ENCODE measurements around the gene C19orf73.
"Not testable (repeated sequence)": the region's sequence is repeated elsewhere in the genome, so short reads cannot be mapped to it uniquely, and the experiment has no call there.

C19orf73 gene

GRCh38 chr19:49127674-49128544 lies 9.0 kb upstream of the C19orf73 start:
- DNase-seq (ENCODE audit: low read depth, low spot score): peak; percentile 90
- peak overlapping the region; percentile 63 for H3K4me3 ChIP-seq (ENCODE audit: low read length)

- not testable (repeated sequence) for H3K4me3 ChIP-seq (ENCODE audit: low read length); DNase-seq (ENCODE audit: low read depth, low spot score)
Measured at GRCh38 chr19:49127225-49127624, 8.3 kb upstream of the C19orf73 start.

GRCh38 chr19:49126575-49126974 lies 7.6 kb upstream of the C19orf73 start:
- H3K4me3 ChIP-seq (ENCODE audit: low read length): no peak overlapping the region
- DNase-seq (ENCODE audit: low read depth, low spot score): no peak

- H3K4me3 ChIP-seq (ENCODE audit: low read length): no peak overlapping the region
Measured at GRCh38 chr19:49125025-49125731, 6.2 kb upstream of the C19orf73 start.

DNA sequence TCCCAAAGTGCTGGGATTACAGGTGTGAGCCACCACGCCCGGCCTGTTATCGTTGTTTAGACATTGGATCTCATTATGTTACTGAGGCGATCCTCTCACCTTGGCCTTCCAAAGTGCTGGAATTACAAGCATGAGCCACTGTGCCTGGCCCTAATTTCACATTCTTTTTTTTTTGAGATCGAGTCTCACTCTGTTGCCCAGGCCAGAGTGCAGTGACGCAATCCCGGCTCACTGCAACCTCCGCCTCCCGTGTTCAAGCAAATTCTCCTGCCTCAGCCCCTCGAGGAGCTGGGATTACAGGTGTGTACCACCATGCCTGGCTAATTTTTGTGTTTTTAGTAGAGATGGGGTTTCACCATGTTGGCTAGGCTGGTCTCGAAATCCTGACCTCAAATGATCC lies 4.3 kb upstream of the C19orf73 start:
- DNase-seq (ENCODE audit: low read depth, low spot score); H3K4me3 ChIP-seq (ENCODE audit: low read length): not testable (repeated sequence)

More at GRCh38 chr19:49125025-49125731, 6.2 kb upstream of the C19orf73 start:
- DNase-seq (ENCODE audit: low read depth, low spot score): no peak

DNA sequence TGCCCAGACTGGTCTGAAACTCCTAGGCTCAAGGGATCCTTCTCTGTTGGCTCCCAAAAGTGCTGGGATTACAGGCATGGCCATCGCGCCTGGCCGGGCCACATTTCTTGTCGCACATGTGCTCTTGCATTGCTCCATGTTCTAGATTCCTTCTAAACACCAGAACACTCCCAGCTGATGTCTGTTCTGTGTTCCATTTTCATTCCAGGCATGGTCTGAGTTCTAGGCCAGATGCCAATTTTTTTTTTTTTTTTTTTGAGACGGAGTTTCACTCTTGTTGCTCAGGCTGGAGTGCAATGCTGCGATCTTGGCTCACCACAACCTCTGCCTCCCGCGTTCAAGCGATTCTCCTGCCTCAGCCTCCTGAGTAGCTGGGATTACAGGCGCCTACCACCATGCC lies 2.9 kb upstream of the C19orf73 start:
- not testable (repeated sequence) for H3K4me3 ChIP-seq (ENCODE audit: low read length); DNase-seq (ENCODE audit: low read depth, low spot score)

DNA sequence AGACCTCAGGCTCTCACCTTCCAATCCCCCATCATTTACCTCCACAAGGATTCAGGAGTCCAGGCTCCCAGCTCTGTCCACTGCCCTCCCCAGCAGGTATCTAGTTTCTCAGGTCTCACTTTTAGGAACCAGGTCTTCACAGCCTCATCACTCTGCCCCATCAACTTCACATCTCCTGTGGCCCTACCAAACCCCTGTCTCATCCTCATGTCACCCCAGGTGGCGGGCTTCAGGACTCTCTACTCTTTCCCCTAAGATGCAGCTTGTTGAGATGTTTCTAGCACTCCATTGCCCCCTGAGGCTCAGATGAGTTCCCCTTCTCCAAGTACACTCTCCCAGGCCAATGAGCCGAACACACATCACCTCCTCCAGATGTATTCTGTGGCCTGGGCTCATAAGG lies 1.9 kb upstream of the C19orf73 start:
- no peak for DNase-seq (ENCODE audit: low read depth, low spot score)
- H3K4me3 ChIP-seq (ENCODE audit: low read length): no peak overlapping the region

DNA sequence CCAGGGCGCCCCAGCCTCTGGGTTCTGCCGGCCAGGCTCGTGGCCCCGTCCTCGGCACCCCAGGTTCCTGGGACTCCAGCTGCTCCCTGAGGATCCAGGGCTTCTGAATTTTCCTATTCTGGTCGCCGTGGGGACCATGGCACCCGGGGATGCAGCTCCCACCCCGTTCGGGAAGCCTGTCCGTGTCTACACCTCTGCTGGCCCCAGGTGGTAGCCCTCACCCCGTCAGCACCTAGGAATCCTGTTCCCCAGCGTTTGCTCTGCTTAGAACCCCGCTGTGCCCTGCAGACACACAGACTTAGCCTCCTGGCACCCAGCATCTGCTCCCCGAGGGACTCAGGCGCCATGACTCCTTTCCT lies 1.4 kb upstream of the C19orf73 start:
- DNase-seq (ENCODE audit: low read depth, low spot score): no peak
- no peak overlapping the region; the same call in 1 of the 2 replicates for H3K4me3 ChIP-seq (ENCODE audit: low read length)

DNA sequence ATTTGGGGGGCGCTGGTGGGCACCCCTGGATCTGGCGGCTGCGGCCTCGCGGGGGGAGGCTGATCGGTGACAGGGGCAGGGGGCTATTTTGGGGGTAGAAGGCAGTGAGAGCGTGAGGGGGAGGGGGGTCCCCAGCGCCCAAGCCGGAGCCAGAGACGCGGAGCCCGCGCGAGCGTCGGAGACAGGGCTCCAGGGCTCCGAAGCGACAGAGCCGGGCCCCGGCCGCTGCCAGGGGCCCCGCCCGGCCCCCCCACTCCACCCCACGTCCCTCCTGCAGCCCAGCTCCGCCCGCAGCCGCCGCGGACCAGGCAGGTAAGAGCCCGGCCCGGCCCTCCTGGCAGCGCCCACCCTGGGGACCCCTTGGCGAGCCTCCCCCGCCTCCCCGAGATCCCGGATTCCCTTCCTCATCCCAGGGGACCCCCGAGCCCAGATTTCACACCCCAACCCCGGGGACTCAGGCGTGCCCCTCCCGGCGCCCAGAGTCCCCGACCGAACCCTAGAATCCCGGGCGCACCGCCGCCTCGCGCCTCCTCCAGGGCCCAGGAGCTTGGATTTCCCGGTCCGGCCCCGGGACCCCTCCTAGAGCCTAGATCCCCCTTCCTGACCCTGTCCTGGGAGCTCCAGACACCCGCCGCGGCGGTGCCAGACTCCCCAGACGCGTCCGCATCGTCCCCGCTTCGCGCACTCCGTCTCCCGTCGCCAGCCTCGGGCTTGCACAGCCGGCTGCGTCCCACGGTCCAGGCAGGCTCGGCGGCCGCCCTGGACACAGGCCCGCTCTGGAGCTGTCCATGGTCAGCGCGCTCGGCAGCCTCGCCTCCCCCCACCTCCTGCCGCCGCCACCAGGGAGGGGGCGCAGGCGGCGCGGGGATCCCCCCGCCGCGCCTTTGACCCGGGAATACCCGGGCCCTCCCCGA lies 725 bp upstream of the C19orf73 start, which contains the start of gene PPFIA3:
Gene PPFIA3 (plus strand): TSS at position 134 of the 914 bp plus-strand sequence. CDS start 8,330 bp downstream, outside the sequence.
- H3K4me3 ChIP-seq (ENCODE audit: low read length): peak within 1 kb of the TSS; percentile 72
- no peak for DNase-seq (ENCODE audit: low read depth, low spot score)

GRCh38 chr19:49117677-49118564 lies 1.0 kb downstream of the C19orf73 start:
- no peak for DNase-seq (ENCODE audit: low read depth, low spot score)
- peak overlapping the region; percentile 72 for H3K4me3 ChIP-seq (ENCODE audit: low read length)

- no peak for DNase-seq (ENCODE audit: low read depth, low spot score)
- H3K4me3 ChIP-seq (ENCODE audit: low read length): no peak overlapping the region
Measured at GRCh38 chr19:49116544-49116943, 2.4 kb downstream of the C19orf73 start.

GRCh38 chr19:49114630-49115363 lies 4.1 kb downstream of the C19orf73 start:
- no peak for DNase-seq (ENCODE audit: low read depth, low spot score)
- H3K4me3 ChIP-seq (ENCODE audit: low read length): peak overlapping the region; percentile 65

GRCh38 chr19:49113762-49114629 lies 4.9 kb downstream of the C19orf73 start, which contains the start of gene LIN7B:
Gene LIN7B (plus strand): TSS chr19:49114370. CDS start chr19:49114405, 35 bp downstream.
- DNase-seq (ENCODE audit: low read depth, low spot score): peak; percentile 50
- H3K4me3 ChIP-seq (ENCODE audit: low read length): peak within 1 kb of the TSS; percentile 65

- DNase-seq (ENCODE audit: low read depth, low spot score): no peak
- H3K4me3 ChIP-seq (ENCODE audit: low read length): no peak overlapping the region
Measured at GRCh38 chr19:49111218-49111998, 7.5 kb downstream of the C19orf73 start.

DNA sequence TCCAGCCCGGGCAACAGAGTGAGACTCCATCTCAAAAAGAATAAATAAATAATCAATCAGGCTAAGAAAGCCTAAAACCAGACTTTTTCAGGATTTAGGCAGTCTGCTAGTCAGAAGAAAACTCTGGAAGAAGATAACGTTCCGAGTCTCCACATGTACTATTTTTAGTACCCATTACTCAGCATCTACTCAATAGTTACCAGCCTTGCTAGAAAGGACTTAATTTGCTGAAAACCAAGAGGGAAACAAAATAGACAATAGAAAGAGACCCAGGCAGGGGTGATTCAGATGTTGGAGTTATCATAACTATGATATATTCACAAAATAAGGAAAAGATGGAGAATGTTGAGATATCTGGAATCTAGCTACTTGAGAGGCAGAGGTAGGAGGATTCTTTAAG lies 8.4 kb downstream of the C19orf73 start:
- no peak for DNase-seq (ENCODE audit: low read depth, low spot score)
- no peak overlapping the region for H3K4me3 ChIP-seq (ENCODE audit: low read length)
